ENCODE measurements around the gene EML1.

- TF ChIP-seq ARNTL (CRISPR knock-in tag; IDR thresholded peaks at IDR 0.05): no peak
- no peak for TF ChIP-seq HHEX (CRISPR knock-in tag; IDR thresholded peaks at IDR 0.05)
- TF ChIP-seq POLR2AphosphoS5 (IDR thresholded peaks at IDR 0.05; ENCODE audit: low read depth, low read length): no peak
- no peak for TF ChIP-seq NFYB (CRISPR knock-in tag; IDR thresholded peaks at IDR 0.05)
- TF ChIP-seq, protein P1, sequence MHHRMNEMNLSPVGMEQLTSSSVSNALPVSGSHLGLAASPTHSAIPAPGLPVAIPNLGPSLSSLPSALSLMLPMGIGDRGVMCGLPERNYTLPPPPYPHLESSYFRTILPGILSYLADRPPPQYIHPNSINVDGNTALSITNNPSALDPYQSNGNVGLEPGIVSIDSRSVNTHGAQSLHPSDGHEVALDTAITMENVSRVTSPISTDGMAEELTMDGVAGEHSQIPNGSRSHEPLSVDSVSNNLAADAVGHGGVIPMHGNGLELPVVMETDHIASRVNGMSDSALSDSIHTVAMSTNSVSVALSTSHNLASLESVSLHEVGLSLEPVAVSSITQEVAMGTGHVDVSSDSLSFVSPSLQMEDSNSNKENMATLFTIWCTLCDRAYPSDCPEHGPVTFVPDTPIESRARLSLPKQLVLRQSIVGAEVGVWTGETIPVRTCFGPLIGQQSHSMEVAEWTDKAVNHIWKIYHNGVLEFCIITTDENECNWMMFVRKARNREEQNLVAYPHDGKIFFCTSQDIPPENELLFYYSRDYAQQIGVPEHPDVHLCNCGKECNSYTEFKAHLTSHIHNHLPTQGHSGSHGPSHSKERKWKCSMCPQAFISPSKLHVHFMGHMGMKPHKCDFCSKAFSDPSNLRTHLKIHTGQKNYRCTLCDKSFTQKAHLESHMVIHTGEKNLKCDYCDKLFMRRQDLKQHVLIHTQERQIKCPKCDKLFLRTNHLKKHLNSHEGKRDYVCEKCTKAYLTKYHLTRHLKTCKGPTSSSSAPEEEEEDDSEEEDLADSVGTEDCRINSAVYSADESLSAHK (CRISPR knock-in tag; IDR thresholded peaks at IDR 0.05; ENCODE audit: borderline replicate concordance): no peak
- no peak for TF ChIP-seq MAFK (conservative IDR thresholded peaks at IDR 0.05 in 1 of 2, IDR thresholded peaks at IDR 0.05 in 1 of 2; ENCODE audit: low read length in 2 of 2)
- no peak for TF ChIP-seq FOSL1 (CRISPR knock-in tag; IDR thresholded peaks at IDR 0.05; ENCODE audit: borderline replicate concordance)
- no peak for TF ChIP-seq TRIM24 (CRISPR knock-in tag; IDR thresholded peaks at IDR 0.05)
Measured at GRCh38 chr14:99930420-99931274, 137.4 kb downstream of the EML1 start.
